Stimulated activated CD8-positive, alpha-beta memory T cell treated with anti-CD3 and anti-CD28 coated beads, Interleukin-7, amount 100 ng/mL, for 48 hours (primary cell): ENCODE measurements around the gene NAB1.
"Not testable (repeated sequence)": the region's sequence is repeated elsewhere in the genome, so short reads cannot be mapped to it uniquely, and the experiment has no call there.

Source experiments
- DNase-seq, 2 donors: peaks; one replicate each; pipeline ENCODE4 v3.0.0-alpha.2; 2020; ENCODE audit warnings: low read depth in 1 of 2; ENCODE audit errors: extremely low read depth in 1 of 2

Gene NAB1, protein sequence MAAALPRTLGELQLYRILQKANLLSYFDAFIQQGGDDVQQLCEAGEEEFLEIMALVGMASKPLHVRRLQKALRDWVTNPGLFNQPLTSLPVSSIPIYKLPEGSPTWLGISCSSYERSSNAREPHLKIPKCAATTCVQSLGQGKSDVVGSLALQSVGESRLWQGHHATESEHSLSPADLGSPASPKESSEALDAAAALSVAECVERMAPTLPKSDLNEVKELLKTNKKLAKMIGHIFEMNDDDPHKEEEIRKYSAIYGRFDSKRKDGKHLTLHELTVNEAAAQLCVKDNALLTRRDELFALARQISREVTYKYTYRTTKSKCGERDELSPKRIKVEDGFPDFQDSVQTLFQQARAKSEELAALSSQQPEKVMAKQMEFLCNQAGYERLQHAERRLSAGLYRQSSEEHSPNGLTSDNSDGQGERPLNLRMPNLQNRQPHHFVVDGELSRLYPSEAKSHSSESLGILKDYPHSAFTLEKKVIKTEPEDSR

GRCh38 chr2:190649035-190649797, at the start of gene NAB1:
NAB1 (plus strand) TSS chr2:190649083; CDS start chr2:190659177, 10,094 bp downstream.
- peak; percentile 44 to 55 for DNase-seq

DNA sequence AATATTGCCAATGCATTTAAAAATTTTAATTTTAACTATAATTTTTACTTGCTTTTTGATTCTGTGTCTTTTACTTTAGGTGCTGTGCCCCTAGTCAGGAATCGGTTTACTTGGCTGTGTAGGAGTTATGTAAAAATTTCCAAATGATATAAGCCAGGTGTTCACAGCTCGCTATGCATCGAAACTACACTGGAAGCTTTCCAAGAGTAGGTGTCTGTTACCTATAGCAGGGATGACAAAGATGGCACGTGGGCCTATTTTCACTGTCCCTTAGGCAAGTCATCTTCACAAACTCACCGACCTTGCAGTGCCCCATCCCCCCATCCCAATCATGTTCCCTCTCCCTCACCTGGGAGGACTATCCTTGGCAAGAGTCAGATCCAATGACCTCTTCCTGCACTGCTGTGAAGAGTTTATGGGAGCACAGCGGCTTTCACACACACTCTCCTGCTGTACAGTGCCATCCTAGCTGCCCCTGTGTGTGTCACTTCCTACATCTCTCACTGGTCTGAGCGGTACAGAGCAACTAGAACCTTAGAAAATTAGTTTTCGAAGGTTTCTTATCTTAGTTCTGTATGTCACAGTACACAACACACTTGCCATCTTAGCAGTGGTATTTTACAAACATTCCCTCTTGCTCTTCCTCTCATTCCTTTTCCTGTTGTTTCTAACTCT, 49.2 kb upstream of the NAB1 start:
- no peak for DNase-seq

DNA sequence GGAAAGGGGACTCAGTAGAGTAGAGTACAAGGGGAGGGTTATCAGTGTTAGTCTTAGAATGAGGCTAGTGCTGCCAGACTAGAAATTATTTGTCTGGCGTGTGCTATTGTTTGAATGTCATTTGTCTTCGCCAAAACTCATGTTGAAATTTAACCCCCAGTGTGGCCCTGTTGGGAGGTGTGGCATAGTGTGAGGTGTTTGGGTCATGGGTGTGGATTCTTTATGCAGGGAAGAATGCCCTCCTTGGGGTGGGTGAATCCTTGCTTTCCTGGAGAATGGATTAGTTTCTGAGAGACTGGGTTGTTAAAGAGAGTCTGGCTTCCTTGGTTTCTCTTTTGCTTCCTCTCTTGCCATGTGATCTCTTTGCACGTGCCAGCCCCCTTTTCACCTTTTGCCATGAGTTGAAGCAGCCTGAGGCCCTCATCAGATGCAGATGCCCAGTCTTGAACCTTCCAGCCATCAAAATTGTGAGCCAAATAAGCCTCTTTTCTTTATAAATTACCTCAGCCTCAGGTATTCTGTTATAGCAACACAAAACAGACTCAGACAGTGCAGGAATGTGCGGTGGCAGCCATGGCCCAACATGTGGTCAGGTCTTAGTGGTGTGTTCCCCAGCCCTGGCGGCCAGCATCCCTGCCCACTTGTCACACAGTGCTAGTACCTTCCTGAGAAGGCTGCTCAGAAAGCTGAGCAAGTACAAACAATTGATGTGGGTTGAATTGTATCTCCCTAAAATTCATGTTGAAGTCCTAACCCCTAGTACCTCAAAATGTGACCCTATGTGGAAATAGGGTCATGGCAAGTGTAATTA, 48.4 kb upstream of the NAB1 start:
- no peak for DNase-seq

DNA sequence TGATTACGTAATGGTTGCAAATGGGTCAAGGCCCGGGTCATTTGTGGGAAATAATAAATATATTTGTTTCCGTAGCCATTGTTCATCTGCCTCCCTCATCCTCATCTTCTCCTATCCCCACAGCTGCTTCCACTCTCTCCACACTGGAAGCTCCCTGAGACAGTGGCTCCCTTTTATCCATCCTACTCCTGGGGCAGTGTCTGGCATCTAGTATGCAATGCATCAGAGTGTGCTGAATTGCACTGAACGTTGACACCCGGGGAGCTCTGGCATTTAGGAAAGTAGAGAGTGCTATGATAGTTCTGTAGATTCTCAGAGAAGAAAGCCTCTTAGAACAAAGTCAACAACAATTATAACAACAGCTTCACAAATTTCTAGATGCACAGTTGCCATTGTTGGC, 45.5 kb upstream of the NAB1 start:
- DNase-seq, result no peak

- DNase-seq, result no peak
Measured at GRCh38 chr2:190607014-190607597, 41.8 kb upstream of the NAB1 start.

- no peak for DNase-seq
Measured at GRCh38 chr2:190607657-190608357, 41.1 kb upstream of the NAB1 start.

DNA sequence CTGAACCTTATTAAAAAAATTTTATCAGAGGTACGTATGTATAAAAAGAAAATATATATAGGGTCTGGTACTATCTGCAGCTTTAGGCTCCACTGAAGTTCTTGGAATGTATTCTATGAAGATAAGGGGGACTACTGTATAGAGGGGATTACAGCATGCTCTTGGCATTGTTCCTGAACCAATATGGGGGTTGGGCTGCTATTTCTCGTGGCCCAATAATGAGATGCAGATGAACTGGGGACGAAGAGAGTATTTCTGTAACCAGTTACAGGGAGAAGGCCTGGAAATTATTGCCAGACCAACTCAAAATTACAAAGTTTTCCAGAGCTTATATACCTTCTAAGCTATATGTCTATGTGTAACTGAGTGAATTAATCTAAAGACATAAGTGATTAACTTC, 40.0 kb upstream of the NAB1 start:
- DNase-seq, result not testable (repeated sequence)

DNA sequence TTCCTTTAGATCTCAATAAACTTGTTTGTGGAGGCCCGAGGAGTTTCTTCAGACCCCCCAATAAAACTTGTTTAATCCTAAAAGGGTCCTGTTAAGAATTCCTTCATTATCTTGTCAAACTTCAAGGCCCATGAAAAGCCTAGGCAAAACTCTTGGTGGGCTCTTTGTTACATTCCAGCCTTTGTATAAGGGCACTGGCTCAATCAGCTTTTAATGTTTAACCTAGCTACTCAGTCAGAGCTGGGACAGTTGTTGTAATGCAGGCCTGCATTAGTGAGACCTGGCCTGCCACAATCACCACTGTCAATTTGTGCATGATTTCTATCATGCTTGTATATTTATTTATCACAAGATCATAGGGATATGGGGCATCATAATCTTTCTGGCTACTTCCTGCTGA, 39.5 kb upstream of the NAB1 start:
- DNase-seq, result not testable (repeated sequence)

DNA sequence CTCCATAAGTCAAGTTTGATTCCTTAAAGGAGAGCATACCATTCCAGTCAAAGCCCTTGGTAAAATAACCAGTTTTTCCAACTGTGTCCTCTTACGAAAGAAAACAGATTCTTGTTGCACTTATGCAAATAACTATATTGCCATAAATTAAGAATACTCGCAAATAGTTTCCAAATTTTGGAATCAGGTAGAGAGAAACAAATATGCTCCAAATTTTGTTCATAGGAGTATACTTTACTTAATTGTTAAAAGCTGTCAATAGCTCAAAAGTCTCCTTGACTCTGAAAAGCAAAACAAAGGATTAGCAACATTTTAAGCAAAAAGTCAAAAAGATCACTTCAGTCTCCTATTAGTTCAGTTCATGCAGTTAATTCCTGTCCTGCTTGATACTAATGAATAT, 38.4 kb upstream of the NAB1 start:
- DNase-seq, result not testable (repeated sequence)

DNA sequence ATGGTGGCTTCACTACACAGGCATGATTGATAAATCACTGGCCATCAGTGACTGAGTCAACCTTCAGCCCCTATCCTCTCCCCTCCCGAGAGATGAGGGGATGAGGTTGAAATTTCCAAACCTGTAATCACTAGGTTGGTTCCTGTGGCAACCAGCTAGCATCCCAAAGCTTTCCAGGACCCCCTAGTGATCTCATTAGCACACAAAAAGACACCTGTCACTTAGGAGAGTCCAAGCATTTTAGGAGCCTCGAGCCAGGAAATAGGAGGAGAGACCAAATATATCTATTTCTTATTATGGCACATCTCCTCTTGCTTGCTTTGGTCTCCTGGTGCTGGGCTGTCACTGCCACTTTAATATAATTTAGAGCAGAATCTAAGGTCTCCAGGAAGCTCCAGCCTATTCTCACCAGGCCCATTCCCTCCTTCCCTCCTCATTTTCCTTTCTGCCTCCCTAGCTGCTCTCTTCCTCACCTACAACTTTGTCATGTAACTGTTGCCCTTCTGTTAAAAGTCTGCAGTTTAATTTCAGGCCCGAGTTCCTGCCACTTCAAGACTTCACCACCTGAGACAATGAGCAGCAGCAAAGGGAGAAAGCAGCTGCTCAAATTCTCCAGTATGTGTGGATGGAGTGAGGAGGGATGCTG, 33.2 kb upstream of the NAB1 start:
- DNase-seq, result no peak

DNA sequence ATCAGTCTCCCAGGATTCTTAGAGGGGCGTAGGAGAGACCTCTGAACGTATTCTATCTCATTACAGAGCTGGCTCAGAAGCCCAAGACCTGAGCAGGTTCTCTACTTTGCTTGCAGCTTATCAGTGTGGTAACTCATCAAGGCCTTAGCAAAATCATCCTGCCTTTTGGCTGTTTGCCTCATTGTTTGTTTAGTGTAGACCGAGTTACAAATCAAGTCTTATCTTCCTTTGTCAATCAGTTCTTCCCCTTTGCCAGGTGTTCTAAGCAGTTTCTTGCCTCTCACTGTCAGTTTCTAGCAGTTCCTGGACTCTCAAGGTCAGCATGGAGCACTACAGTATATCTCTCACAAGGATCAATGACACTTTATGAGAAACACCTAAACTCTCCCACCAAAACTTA, 30.9 kb upstream of the NAB1 start:
- DNase-seq, result no peak

- no peak for DNase-seq
Measured at GRCh38 chr2:190625691-190626090, 23.2 kb upstream of the NAB1 start.

- DNase-seq, result no peak
Measured at GRCh38 chr2:190626641-190627210, 22.2 kb upstream of the NAB1 start.

GRCh38 chr2:190627448-190628412, 21.2 kb upstream of the NAB1 start:
- no peak for DNase-seq

DNA sequence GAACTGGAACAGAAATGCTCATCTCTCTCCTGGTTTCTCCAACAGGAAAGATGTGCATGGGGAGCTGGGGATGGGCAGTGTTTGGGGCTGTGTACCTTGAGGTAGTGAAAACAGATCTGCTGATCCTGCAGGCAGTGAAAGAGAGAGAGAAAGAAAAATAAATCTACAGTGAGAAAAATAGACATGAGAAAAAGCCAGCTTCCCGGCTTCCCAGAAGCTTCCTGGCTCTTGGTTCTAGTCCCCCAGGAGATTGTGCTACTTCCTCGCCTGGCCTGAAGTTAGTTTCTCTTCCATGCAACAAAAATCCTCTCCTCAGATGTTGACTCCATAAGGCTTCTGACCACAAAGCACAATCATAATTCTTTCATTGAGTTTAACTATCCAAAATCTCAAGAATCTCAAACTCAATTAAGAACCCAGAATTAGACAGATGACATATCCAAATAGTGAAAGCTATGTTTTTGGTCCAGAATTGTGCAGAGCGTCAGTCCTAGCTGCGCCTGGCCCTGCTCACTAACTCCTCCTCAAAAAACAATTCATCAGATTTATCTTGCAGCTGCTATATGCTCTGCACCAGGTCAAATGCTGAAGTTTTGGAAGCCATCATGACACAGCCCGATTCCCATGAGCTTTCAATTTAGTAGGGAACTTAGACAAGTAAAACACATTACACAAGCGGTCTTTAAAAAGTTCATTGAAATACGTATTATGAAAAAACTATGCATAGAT, 20.1 kb upstream of the NAB1 start:
- no peak for DNase-seq

DNA sequence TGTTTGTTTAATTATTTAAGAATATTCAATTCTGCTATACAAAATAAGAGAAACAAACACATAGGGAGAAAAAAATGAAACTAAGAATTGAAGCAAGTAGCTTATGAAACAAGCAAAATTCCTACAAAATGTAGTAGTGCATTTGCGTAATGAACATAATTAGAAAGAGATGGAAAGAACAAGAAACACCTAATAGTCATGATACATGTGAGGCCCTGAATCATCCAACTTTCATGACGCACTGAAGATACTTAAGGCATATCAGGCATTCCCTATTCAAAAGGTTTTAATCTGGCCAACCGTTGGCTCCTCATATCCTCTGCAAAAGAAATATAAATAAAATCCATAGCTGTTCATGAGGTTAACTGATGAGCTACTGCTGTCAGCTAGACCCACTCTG, 14.5 kb upstream of the NAB1 start:
- DNase-seq, result no peak

DNA sequence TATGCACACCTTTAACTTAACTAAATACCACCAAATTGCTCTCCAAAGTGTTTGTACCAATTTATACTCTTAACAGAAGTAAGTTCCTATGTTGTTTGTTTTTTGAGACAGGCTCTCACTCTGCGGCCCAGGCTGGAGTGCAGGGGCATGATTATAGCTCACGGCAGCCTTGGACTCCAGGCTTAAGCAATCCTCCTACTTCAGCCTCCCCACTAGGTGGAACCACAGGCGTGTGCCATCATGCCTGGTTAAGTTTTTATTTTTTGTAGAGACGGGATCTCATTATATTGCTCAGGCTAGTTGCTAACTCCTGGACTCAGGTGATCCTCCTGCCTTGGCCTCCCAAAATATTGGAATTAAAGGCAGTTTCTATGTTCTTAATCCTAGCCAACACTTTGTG, 13.1 kb upstream of the NAB1 start:
- DNase-seq, result no peak
